Natural killer cell (primary cell): ENCODE measurements around the gene SMC4. TPM values are rescaled to one million over a fixed set of nuclear protein-coding genes. Genes with fewer than 3 reads are reported as not detected.
A peak's percentile ranks its signal among the peaks of the same experiment; 100 is the strongest.

Experiments used
- ATAC-seq, 3 donors: fragments of 150-1000 bp in 2 of 3; fragments of 200-7000 bp in 1 of 3; cut with Tn5 transposase; 1 replicate in 1 of 3; 2 replicates in 2 of 3; pipeline ENCODE4 v1.10.0; 2021; ENCODE audit warnings: mild to moderate bottlenecking in 2 of 3, moderate library complexity in 2 of 3
- DNase-seq, 2 donors: peaks; one replicate each; pipeline versions ENCODE4 v3.0.0 to v3.0.0-alpha.2; 2013 to 2021; ENCODE audit warnings: mixed read lengths in 1 of 2
- H3K27ac ChIP-seq: one replicate; pipeline ENCODE4 v1.5.1; 2013; ENCODE audit warnings: mild to moderate bottlenecking, low read length
- H3K27me3 ChIP-seq: one replicate; pipeline ENCODE4 v1.6.1; 2013; ENCODE audit warnings: low read length; ENCODE audit not compliant: control insufficient read depth, insufficient read depth
- H3K36me3 ChIP-seq: one replicate; pipeline ENCODE4 v1.6.1; 2013; ENCODE audit warnings: low read length; ENCODE audit not compliant: control insufficient read depth, insufficient read depth
- H3K4me1 ChIP-seq: one replicate; pipeline ENCODE4 v1.6.1; 2013; ENCODE audit warnings: low read length; ENCODE audit not compliant: control insufficient read depth, insufficient read depth
- H3K4me3 ChIP-seq: one replicate; pipeline ENCODE4 v1.5.1; 2013; ENCODE audit warnings: low read length
- H3K9me3 ChIP-seq: one replicate; pipeline ENCODE4 v1.6.1; 2013; ENCODE audit warnings: low read length; ENCODE audit not compliant: control insufficient read depth, insufficient read depth
- H3K27ac Mint-ChIP-seq, 2 donors: one replicate each; pipeline ENCODE4 v1.8.0; 2022; ENCODE audit warnings: mild to moderate bottlenecking in 2 of 2, mixed read lengths in 2 of 2, moderate library complexity in 1 of 2
- H3K27me3 Mint-ChIP-seq, 2 donors: one replicate each; pipeline ENCODE4 v1.8.0; 2022; ENCODE audit warnings: low read depth in 2 of 2, mixed read lengths in 2 of 2
- H3K36me3 Mint-ChIP-seq: one replicate; pipeline ENCODE4 v1.8.0; 2022; ENCODE audit warnings: mixed read lengths
- H3K4me1 Mint-ChIP-seq, 2 donors: one replicate each; pipeline ENCODE4 v1.8.0; 2022; ENCODE audit warnings: mixed read lengths in 2 of 2
- H3K4me3 Mint-ChIP-seq: one replicate; pipeline ENCODE4 v1.8.0; 2022; ENCODE audit warnings: mild to moderate bottlenecking, moderate library complexity, mixed read lengths
- H3K9me3 Mint-ChIP-seq, 2 donors: one replicate each; pipeline ENCODE4 v1.8.0; 2022; ENCODE audit warnings: mixed read lengths in 2 of 2
- CTCF ChIP-seq: fragments of 200-600 bp; IDR thresholded peaks from one replicate; pipeline ENCODE4 v1.8.0; 2022; ENCODE audit warnings: antibody characterized with exemption
- WGBS: methylation state at CpG from one replicate; pipeline ENCODE4 v1.1.7; 2013; ENCODE audit warnings: missing lambda C conversion rate; ENCODE audit not compliant: insufficient coverage; 5-methylcytosine and 5-hydroxymethylcytosine counted together
- intact Hi-C: fragments of 100-400 bp; cut with micrococcal nuclease; formaldehyde crosslinking; loops from one replicate; pipeline ENCODE4 v1.14.2; 2022
- total RNA-seq, 4 donors: library from RNA; stranded (reverse); fragments of 120-200 nt in 1 of 4; gene quantifications; one replicate each; pipeline versions ENCODE4 v1.2.3 to v1.2.4, GENCODE V29; 2013 to 2022

SMC4 gene
- total RNA-seq, 3 donors from 2014 or later (not counting 1 experiment from before 2014, with no cell fraction given): 83.4 to 99.3 (median 92.0) TPM

GRCh38 chr3:160398820-160399124 lies 678 bp upstream of the SMC4 start:
- Mint-ChIP-seq H3K36me3 (peaks cover 7% of the 10 kb centered on the region), H3K27me3 (no peaks in the 10 kb centered on the region), H3K4me1 (peaks cover 41 to 47% of the 10 kb centered on the region in 2 donors), H3K4me3 (peak overlapping the region; percentile 99), H3K9me3 (no peaks in the 10 kb centered on the region), H3K27ac (peak overlapping the region; percentile 98 to 100)
- H3K27me3 ChIP-seq: no peaks in the 10 kb centered on the region
- H3K4me1 ChIP-seq: peaks cover 13% of the 10 kb centered on the region
- under 1% methylated on average over 9 of the region's 9 CpGs for WGBS
- H3K4me3 ChIP-seq: peak overlapping the region; percentile 94
- H3K36me3 ChIP-seq: no peaks in the 10 kb centered on the region
- TF ChIP-seq CTCF: no peak
- ATAC-seq: peak; percentile 1 to 3 (median 2)
- intact Hi-C loops: loop anchor here (1.0 to 5.0 kb wide), 3 partner anchors 51 to 824 kb away; partner anchors contain the start of genes KPNA4, NMD3 and TRIM59
- H3K27ac ChIP-seq: peak overlapping the region; percentile 71
- H3K9me3 ChIP-seq: no peaks in the 10 kb centered on the region
- DNase-seq: no peak

- peak overlapping the region; percentile 98 to 100 for H3K27ac Mint-ChIP-seq
- DNase-seq (peak; percentile 38 to 51), ATAC-seq (no peak)
- Histone ChIP-seq H3K36me3 (no peaks in the 10 kb centered on the region), H3K9me3 (no peaks in the 10 kb centered on the region), H3K4me1 (peaks cover 13% of the 10 kb centered on the region), H3K27ac (peak overlapping the region; percentile 71), H3K4me3 (peak overlapping the region; percentile 94), H3K27me3 (no peaks in the 10 kb centered on the region)
- no peaks in the 10 kb centered on the region for H3K27me3 Mint-ChIP-seq
- intact Hi-C loops: loop anchor here (2.0 kb wide), 1 partner anchor 355 kb away; no protein-coding TSS in a partner anchor
- peak overlapping the region; percentile 99 for H3K4me3 Mint-ChIP-seq
- WGBS: under 1% methylated on average over 49 of the region's 49 CpGs
- peaks cover 7% of the 10 kb centered on the region for H3K36me3 Mint-ChIP-seq
- no peak for TF ChIP-seq CTCF
- peaks cover 50 to 59% of the 10 kb centered on the region in 2 donors for H3K4me1 Mint-ChIP-seq
- H3K9me3 Mint-ChIP-seq: no peaks in the 10 kb centered on the region
Measured at GRCh38 chr3:160400030-160400701, 716 bp downstream of the SMC4 start.

- intact Hi-C loops: loop anchor here (2.0 kb wide), 1 partner anchor 354 kb away; no protein-coding TSS in a partner anchor
- Mint-ChIP-seq H3K4me3 (peak overlapping the region; percentile 99), H3K9me3 (no peaks in the 10 kb centered on the region), H3K4me1 (peaks cover 50 to 59% of the 10 kb centered on the region in 2 donors), H3K27me3 (no peaks in the 10 kb centered on the region), H3K36me3 (peaks cover 7% of the 10 kb centered on the region), H3K27ac (peak overlapping the region; percentile 98 to 100)
- no peak for TF ChIP-seq CTCF
- ATAC-seq (peak in 1 of 3 donors; percentile 1), DNase-seq (peak; percentile 24 to 39)
- Histone ChIP-seq H3K4me1 (peaks cover 13% of the 10 kb centered on the region), H3K27me3 (no peaks in the 10 kb centered on the region), H3K27ac (peak overlapping the region; percentile 71), H3K4me3 (peak overlapping the region; percentile 94), H3K9me3 (no peaks in the 10 kb centered on the region), H3K36me3 (no peaks in the 10 kb centered on the region)
- under 1% methylated on average over 51 of the region's 51 CpGs for WGBS
Measured at GRCh38 chr3:160400702-160401150, 1.3 kb downstream of the SMC4 start.
